ENCODE results near the gene CD6. TPM values are rescaled to one million over a fixed set of nuclear protein-coding genes. Genes with fewer than 3 reads are reported as not detected.
A peak's percentile ranks its signal among the peaks of the same experiment; 100 is the strongest.

CD6 gene
- polyA plus RNA-seq, 2 donors = 1.3 to 1.4 TPM

GRCh38 chr11:61000426-61000825, 28.9 kb downstream of the CD6 start:
- Histone ChIP-seq H3K9me3 (ENCODE audit: control insufficient read depth in 2 of 2, insufficient read depth in 1 of 2, low read depth in 1 of 2, low read length in 1 of 2) (no peaks in the 10 kb centered on the region), H3K36me3 (ENCODE audit: control insufficient read depth in 2 of 2, insufficient read depth in 2 of 2, low read length in 1 of 2) (no peaks in the 10 kb centered on the region), H3K27me3 (ENCODE audit: control insufficient read depth in 1 of 2, insufficient read depth in 2 of 2, low read length in 2 of 2) (no peaks in the 10 kb centered on the region), H3K4me1 (ENCODE audit: control insufficient read depth in 2 of 2, insufficient read depth in 2 of 2, low read length in 1 of 2) (peaks cover 8 to 10% of the 10 kb centered on the region in 2 donors), H3K27ac (ENCODE audit: low read depth in 2 of 2, low read length in 1 of 2) (no peak overlapping the region), H3K4me3 (ENCODE audit: low read depth in 1 of 2, low read length in 2 of 2) (no peak overlapping the region)
- WGBS, 2 donors = 80 to 86% methylated on average over 11 of the region's 11 CpGs

DNA sequence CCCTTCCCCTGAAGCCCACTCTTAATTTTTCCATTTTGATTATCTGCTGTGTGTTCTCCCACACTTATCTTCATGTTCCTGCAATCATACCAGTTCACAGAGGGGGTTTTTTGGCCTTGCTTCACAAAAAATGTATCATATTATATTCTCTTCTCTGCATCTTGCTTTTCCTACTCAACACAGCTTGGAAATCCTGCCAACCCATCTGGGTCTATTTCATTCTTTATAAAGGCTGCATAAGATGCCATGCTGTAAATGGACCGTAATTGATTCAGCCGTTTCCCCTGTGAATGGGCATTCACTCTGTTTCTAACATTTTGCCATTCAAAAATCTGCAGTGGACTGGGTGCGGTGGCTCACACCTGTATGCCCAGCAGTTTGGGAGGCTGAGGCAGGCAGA, 30.5 kb downstream of the CD6 start:
- Histone ChIP-seq H3K4me1 (ENCODE audit: control insufficient read depth in 2 of 2, insufficient read depth in 2 of 2, low read length in 1 of 2) (peaks cover 3 to 4% of the 10 kb centered on the region in 2 donors), H3K4me3 (ENCODE audit: low read depth in 1 of 2, low read length in 2 of 2) (no peak overlapping the region), H3K27me3 (ENCODE audit: control insufficient read depth in 1 of 2, insufficient read depth in 2 of 2, low read length in 2 of 2) (no peaks in the 10 kb centered on the region), H3K36me3 (ENCODE audit: control insufficient read depth in 2 of 2, insufficient read depth in 2 of 2, low read length in 1 of 2) (no peaks in the 10 kb centered on the region), H3K9me3 (ENCODE audit: control insufficient read depth in 2 of 2, insufficient read depth in 1 of 2, low read depth in 1 of 2, low read length in 1 of 2) (peaks cover 0 to 2% of the 10 kb centered on the region in 2 donors), H3K27ac (ENCODE audit: low read depth in 2 of 2, low read length in 1 of 2) (no peak overlapping the region)
- 91 to 92% methylated on average over 3 of the region's 3 CpGs for WGBS, 2 donors

GRCh38 chr11:61002598-61002997, 31.1 kb downstream of the CD6 start:
- H3K9me3 ChIP-seq (ENCODE audit: control insufficient read depth in 2 of 2, insufficient read depth in 1 of 2, low read depth in 1 of 2, low read length in 1 of 2) = peaks cover 0 to 2% of the 10 kb centered on the region in 2 donors
- no peaks in the 10 kb centered on the region for H3K27me3 ChIP-seq (ENCODE audit: control insufficient read depth in 1 of 2, insufficient read depth in 2 of 2, low read length in 2 of 2)
- H3K36me3 ChIP-seq (ENCODE audit: control insufficient read depth in 2 of 2, insufficient read depth in 2 of 2, low read length in 1 of 2) = no peaks in the 10 kb centered on the region
- 92 to 93% methylated on average over 7 of the region's 7 CpGs for WGBS, 2 donors
- H3K4me1 ChIP-seq (ENCODE audit: control insufficient read depth in 2 of 2, insufficient read depth in 2 of 2, low read length in 1 of 2) = peaks cover 9% of the 10 kb centered on the region in 2 donors
- no peak overlapping the region for H3K27ac ChIP-seq (ENCODE audit: low read depth in 2 of 2, low read length in 1 of 2)
- no peak overlapping the region for H3K4me3 ChIP-seq (ENCODE audit: low read depth in 1 of 2, low read length in 2 of 2)

DNA sequence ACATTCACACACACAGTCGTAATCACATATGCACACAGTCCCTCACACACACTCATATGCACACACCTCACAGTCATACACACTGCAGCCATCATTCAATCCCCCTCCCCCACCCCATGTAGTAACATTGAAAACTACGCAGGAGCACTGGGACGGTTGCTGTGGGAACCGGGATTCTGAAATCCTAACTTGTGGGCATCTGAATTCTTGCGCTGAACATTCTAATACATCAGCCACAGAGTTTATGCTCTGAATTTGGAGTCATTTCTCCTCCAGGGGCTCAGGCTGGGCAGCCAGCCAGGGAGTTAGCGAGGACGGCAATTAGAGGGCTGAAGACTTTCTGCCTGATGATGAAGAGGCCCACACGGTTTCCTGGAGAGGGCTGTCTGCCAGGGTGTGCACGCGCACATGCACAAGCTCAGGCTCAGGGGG, 32.7 kb downstream of the CD6 start:
- Histone ChIP-seq H3K9me3 (ENCODE audit: control insufficient read depth in 2 of 2, insufficient read depth in 1 of 2, low read depth in 1 of 2, low read length in 1 of 2) (peaks cover 0 to 2% of the 10 kb centered on the region in 2 donors), H3K4me3 (ENCODE audit: low read depth in 1 of 2, low read length in 2 of 2) (no peak overlapping the region), H3K27ac (ENCODE audit: low read depth in 2 of 2, low read length in 1 of 2) (no peak overlapping the region), H3K4me1 (ENCODE audit: control insufficient read depth in 2 of 2, insufficient read depth in 2 of 2, low read length in 1 of 2) (peaks cover 15 to 16% of the 10 kb centered on the region in 2 donors), H3K36me3 (ENCODE audit: control insufficient read depth in 2 of 2, insufficient read depth in 2 of 2, low read length in 1 of 2) (no peaks in the 10 kb centered on the region), H3K27me3 (ENCODE audit: control insufficient read depth in 1 of 2, insufficient read depth in 2 of 2, low read length in 2 of 2) (no peaks in the 10 kb centered on the region)
- WGBS, 2 donors = 39 to 50% methylated on average over 10 of the region's 10 CpGs

GRCh38 chr11:61004761-61005181, 33.3 kb downstream of the CD6 start:
- no peaks in the 10 kb centered on the region for H3K27me3 ChIP-seq (ENCODE audit: control insufficient read depth in 1 of 2, insufficient read depth in 2 of 2, low read length in 2 of 2)
- H3K4me1 ChIP-seq (ENCODE audit: control insufficient read depth in 2 of 2, insufficient read depth in 2 of 2, low read length in 1 of 2) = peaks cover 15 to 16% of the 10 kb centered on the region in 2 donors
- H3K9me3 ChIP-seq (ENCODE audit: control insufficient read depth in 2 of 2, insufficient read depth in 1 of 2, low read depth in 1 of 2, low read length in 1 of 2) = peaks cover 0 to 2% of the 10 kb centered on the region in 2 donors
- WGBS, 2 donors = 40 to 52% methylated on average over 5 of the region's 5 CpGs
- H3K4me3 ChIP-seq (ENCODE audit: low read depth in 1 of 2, low read length in 2 of 2) = no peak overlapping the region
- no peak overlapping the region for H3K27ac ChIP-seq (ENCODE audit: low read depth in 2 of 2, low read length in 1 of 2)
- no peaks in the 10 kb centered on the region for H3K36me3 ChIP-seq (ENCODE audit: control insufficient read depth in 2 of 2, insufficient read depth in 2 of 2, low read length in 1 of 2)

- H3K4me1 ChIP-seq (ENCODE audit: control insufficient read depth in 2 of 2, insufficient read depth in 2 of 2, low read length in 1 of 2) = peaks cover 15 to 16% of the 10 kb centered on the region in 2 donors
- peaks cover 0 to 2% of the 10 kb centered on the region in 2 donors for H3K9me3 ChIP-seq (ENCODE audit: control insufficient read depth in 2 of 2, insufficient read depth in 1 of 2, low read depth in 1 of 2, low read length in 1 of 2)
- WGBS, 2 donors = 11 to 13% methylated on average over 39 to 52 of the region's 52 CpGs
- no peaks in the 10 kb centered on the region for H3K36me3 ChIP-seq (ENCODE audit: control insufficient read depth in 2 of 2, insufficient read depth in 2 of 2, low read length in 1 of 2)
- no peaks in the 10 kb centered on the region for H3K27me3 ChIP-seq (ENCODE audit: control insufficient read depth in 1 of 2, insufficient read depth in 2 of 2, low read length in 2 of 2)
- peak overlapping the region; percentile 24 to 36 for H3K4me3 ChIP-seq (ENCODE audit: low read depth in 1 of 2, low read length in 2 of 2)
- H3K27ac ChIP-seq (ENCODE audit: low read depth in 2 of 2, low read length in 1 of 2) = no peak overlapping the region
Measured at GRCh38 chr11:61007383-61007955, 36.0 kb downstream of the CD6 start.

DNA sequence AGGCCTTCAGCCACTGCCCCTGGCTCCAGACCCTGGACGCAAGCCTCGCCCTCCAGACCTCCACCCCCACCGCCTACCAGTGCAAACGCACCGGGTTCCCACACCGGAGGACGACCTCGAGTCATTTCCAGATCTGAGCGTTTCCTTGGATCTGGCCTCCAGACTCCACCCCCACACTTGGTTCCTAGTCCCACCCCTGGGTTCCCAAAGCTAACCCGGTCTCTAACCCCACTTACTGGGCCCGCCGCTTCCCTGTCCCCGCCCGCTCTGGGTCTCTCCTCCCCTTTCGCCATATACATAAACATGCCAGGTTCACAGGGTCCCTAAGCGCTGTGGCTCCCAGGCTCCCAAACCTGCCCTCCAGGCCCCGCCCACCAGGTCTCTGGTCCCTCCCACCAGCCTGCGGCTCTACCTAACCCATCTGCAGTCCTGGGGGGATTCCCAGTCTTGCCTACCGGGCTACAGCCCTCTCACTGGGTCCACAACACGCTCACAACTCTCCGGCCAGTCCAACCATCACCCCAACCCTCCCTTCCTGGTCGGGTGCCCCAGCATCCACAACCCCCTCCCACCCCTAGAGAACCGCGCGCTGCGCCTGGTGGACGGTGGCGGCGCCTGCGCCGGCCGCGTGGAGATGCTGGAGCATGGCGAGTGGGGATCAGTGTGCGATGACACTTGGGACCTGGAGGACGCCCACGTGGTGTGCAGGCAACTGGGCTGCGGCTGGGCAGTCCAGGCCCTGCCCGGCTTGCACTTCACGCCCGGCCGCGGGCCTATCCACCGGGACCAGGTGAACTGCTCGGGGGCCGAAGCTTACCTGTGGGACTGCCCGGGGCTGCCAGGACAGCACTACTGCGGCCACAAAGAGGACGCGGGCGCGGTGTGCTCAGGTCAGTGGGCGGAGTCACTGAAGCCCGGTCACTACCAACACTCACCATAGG, 36.7 kb downstream of the CD6 start:
- Histone ChIP-seq H3K27me3 (ENCODE audit: control insufficient read depth in 1 of 2, insufficient read depth in 2 of 2, low read length in 2 of 2) (no peaks in the 10 kb centered on the region), H3K4me1 (ENCODE audit: control insufficient read depth in 2 of 2, insufficient read depth in 2 of 2, low read length in 1 of 2) (peaks cover 15 to 16% of the 10 kb centered on the region in 2 donors), H3K4me3 (ENCODE audit: low read depth in 1 of 2, low read length in 2 of 2) (peak overlapping the region; percentile 24 to 36), H3K9me3 (ENCODE audit: control insufficient read depth in 2 of 2, insufficient read depth in 1 of 2, low read depth in 1 of 2, low read length in 1 of 2) (peaks cover 0 to 2% of the 10 kb centered on the region in 2 donors), H3K27ac (ENCODE audit: low read depth in 2 of 2, low read length in 1 of 2) (no peak overlapping the region), H3K36me3 (ENCODE audit: control insufficient read depth in 2 of 2, insufficient read depth in 2 of 2, low read length in 1 of 2) (no peaks in the 10 kb centered on the region)
- 44 to 48% methylated on average over 52 to 54 of the region's 54 CpGs for WGBS, 2 donors

DNA sequence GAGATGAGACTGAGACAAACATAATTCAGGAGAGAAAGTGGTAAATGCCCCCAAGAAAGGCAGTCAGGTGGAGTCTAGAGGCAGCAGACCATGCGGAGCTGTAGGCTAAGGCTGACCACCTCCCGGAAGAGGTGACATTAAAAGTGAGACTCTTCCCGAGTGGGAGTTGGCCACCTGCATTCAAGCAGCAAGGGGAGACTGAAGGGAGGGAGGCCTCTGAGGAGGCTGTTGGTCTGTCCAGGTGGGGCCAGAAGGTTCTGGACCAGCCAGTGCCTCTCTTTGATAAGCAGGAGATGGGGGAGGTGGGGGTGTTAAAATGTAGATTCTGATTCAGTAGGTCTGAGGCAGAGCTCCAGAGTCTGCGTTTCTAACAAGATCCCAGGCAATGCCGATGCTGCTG, 37.5 kb downstream of the CD6 start:
- Histone ChIP-seq H3K36me3 (ENCODE audit: control insufficient read depth in 2 of 2, insufficient read depth in 2 of 2, low read length in 1 of 2) (no peaks in the 10 kb centered on the region), H3K27ac (ENCODE audit: low read depth in 2 of 2, low read length in 1 of 2) (no peak overlapping the region), H3K4me1 (ENCODE audit: control insufficient read depth in 2 of 2, insufficient read depth in 2 of 2, low read length in 1 of 2) (peaks cover 15 to 16% of the 10 kb centered on the region in 2 donors), H3K27me3 (ENCODE audit: control insufficient read depth in 1 of 2, insufficient read depth in 2 of 2, low read length in 2 of 2) (no peaks in the 10 kb centered on the region), H3K9me3 (ENCODE audit: control insufficient read depth in 2 of 2, insufficient read depth in 1 of 2, low read depth in 1 of 2, low read length in 1 of 2) (peaks cover 0 to 2% of the 10 kb centered on the region in 2 donors), H3K4me3 (ENCODE audit: low read depth in 1 of 2, low read length in 2 of 2) (no peak overlapping the region)
- WGBS, 2 donors = 82 to 92% methylated on average over 5 of the region's 5 CpGs

- no peak overlapping the region for H3K27ac ChIP-seq (ENCODE audit: low read depth in 2 of 2, low read length in 1 of 2)
- peaks cover 0 to 2% of the 10 kb centered on the region in 2 donors for H3K9me3 ChIP-seq (ENCODE audit: control insufficient read depth in 2 of 2, insufficient read depth in 1 of 2, low read depth in 1 of 2, low read length in 1 of 2)
- no peaks in the 10 kb centered on the region for H3K27me3 ChIP-seq (ENCODE audit: control insufficient read depth in 1 of 2, insufficient read depth in 2 of 2, low read length in 2 of 2)
- H3K36me3 ChIP-seq (ENCODE audit: control insufficient read depth in 2 of 2, insufficient read depth in 2 of 2, low read length in 1 of 2) = no peaks in the 10 kb centered on the region
- no peak overlapping the region for H3K4me3 ChIP-seq (ENCODE audit: low read depth in 1 of 2, low read length in 2 of 2)
- H3K4me1 ChIP-seq (ENCODE audit: control insufficient read depth in 2 of 2, insufficient read depth in 2 of 2, low read length in 1 of 2) = peaks cover 12% of the 10 kb centered on the region in 2 donors
- WGBS, 2 donors = 88 to 93% methylated on average over 15 of the region's 15 CpGs
Measured at GRCh38 chr11:61009392-61010275, 38.2 kb downstream of the CD6 start.
